H1 (cell line): ENCODE results near the gene ZBTB20. TPM values are rescaled to one million over a fixed set of nuclear protein-coding genes. Genes with fewer than 3 reads are reported as not detected.

Source experiments
- CTCF ChIA-PET: fragments of 300-600 bp; sonication (Branson Sonifier 250); formaldehyde crosslinking; loops from one replicate; lab custom pipeline; 2021; ENCODE audit not compliant: partially characterized antibody; lab: Charles Lee
- POLR2A ChIA-PET: fragments of 300-600 bp; sonication (Branson Sonifier 250); formaldehyde crosslinking; loops from one replicate; lab custom pipeline; 2021; ENCODE audit warnings: inconsistent platforms; ENCODE audit not compliant: partially characterized antibody; lab: Charles Lee
- DNase-seq, 2 experiments: peaks; one replicate each; pipeline versions ENCODE4 v3.0.0 to v3.0.0-alpha.2; 2010 to 2022; ENCODE audit warnings: low spot score in 2 of 2, low read depth in 1 of 2, mixed read lengths in 1 of 2
- FAIRE-seq: peaks from 2 replicates; lab custom pipeline; 2011; peaks lifted over from hg19 to GRCh38; lab: Jason Lieb, UNC
- H2AFZ ChIP-seq: 2 replicates; pipeline ENCODE4 v1.8.1; 2012; ENCODE audit warnings: low read length, inconsistent platforms
- H2AK5ac ChIP-seq: 2 replicates; pipeline ENCODE4 v1.6.1; 2013; ENCODE audit warnings: low read depth, low read length
- H2BK120ac ChIP-seq: replicated peaks from 2 replicates; pipeline ENCODE3; 2013; ENCODE audit warnings: low read depth, low read length, inconsistent platforms
- H2BK12ac ChIP-seq: 2 replicates; pipeline ENCODE4 v1.6.1; 2013; ENCODE audit warnings: low read depth, low read length
- H2BK15ac ChIP-seq: 2 replicates; pipeline ENCODE4 v1.6.1; 2013; ENCODE audit warnings: low read length
- H2BK20ac ChIP-seq: 2 replicates; pipeline ENCODE4 v1.6.1; 2013; ENCODE audit warnings: low read length
- H2BK5ac ChIP-seq: 2 replicates; pipeline ENCODE4 v1.6.1; 2013; ENCODE audit warnings: low read depth, low read length
- H3K14ac ChIP-seq: 2 replicates; pipeline ENCODE4 v1.6.1; 2013; ENCODE audit warnings: inconsistent platforms; ENCODE audit not compliant: insufficient read length
- H3K18ac ChIP-seq: 2 replicates; pipeline ENCODE4 v1.6.1; 2013; ENCODE audit warnings: low read length; ENCODE audit errors: extremely low read depth
- H3K23ac ChIP-seq: 2 replicates; pipeline ENCODE4 v1.6.1; 2013; ENCODE audit warnings: inconsistent platforms; ENCODE audit not compliant: insufficient read length
- H3K23me2 ChIP-seq: 2 replicates; pipeline ENCODE4 v1.6.1; 2013; ENCODE audit warnings: low read depth, low read length
- H3K27ac ChIP-seq: 2 replicates; pipeline ENCODE4 v1.6.1; 2011; ENCODE audit warnings: low read depth, low read length, inconsistent platforms
- H3K27me3 ChIP-seq, 4 experiments: replicated peaks in 1 of 4; 1 replicate in 1 of 4; 2 replicates in 3 of 4; pipeline versions ENCODE4 v1.6.1 to v1.8.1; 2011 to 2013; ENCODE audit warnings: low read length in 3 of 4, mild to moderate bottlenecking in 3 of 4, inconsistent platforms in 2 of 4, mixed read lengths in 2 of 4, moderate library complexity in 1 of 4; ENCODE audit not compliant: control insufficient read depth in 3 of 4, insufficient read depth in 3 of 4; ENCODE audit errors: extremely low read depth in 1 of 4
- H3K36me3 ChIP-seq, 4 experiments: 2 replicates each; pipeline versions ENCODE4 v1.6.1 to v1.8.1; 2011 to 2013; ENCODE audit warnings: mild to moderate bottlenecking in 4 of 4, low read length in 3 of 4, moderate library complexity in 2 of 4, control low read depth in 1 of 4, inconsistent platforms in 1 of 4; ENCODE audit not compliant: insufficient read depth in 4 of 4, control insufficient read depth in 2 of 4
- H3K4ac ChIP-seq: replicated peaks from 2 replicates; pipeline ENCODE3; 2013; ENCODE audit warnings: low read length, low read depth, mixed read lengths, inconsistent platforms; ENCODE audit not compliant: insufficient read length
- H3K4me1 ChIP-seq, 4 experiments: replicated peaks in 1 of 4; 1 replicate in 1 of 4; 2 replicates in 3 of 4; pipeline versions ENCODE4 v1.6.1 to v1.8.1; 2011 to 2013; ENCODE audit warnings: low read length in 3 of 4, inconsistent platforms in 2 of 4, mixed read lengths in 1 of 4; ENCODE audit not compliant: insufficient read depth in 4 of 4, control insufficient read depth in 3 of 4
- H3K4me2 ChIP-seq, 2 experiments: 2 replicates each; pipeline versions ENCODE4 v1.6.1 to v1.8.1; 2011 to 2013; ENCODE audit warnings: low read depth in 2 of 2, low read length in 2 of 2, control low read depth in 1 of 2, inconsistent platforms in 1 of 2, mild to moderate bottlenecking in 1 of 2; ENCODE audit not compliant: insufficient read depth in 1 of 2
- H3K4me3 ChIP-seq, 4 experiments: fragments of 200-600, 300-600 bp in 1 of 4; sonication (generic), shearing (Covaris generic), sonication (Bioruptor Twin) in 1 of 4; 2 replicates each; pipeline versions ENCODE4 v1.5.1 to v1.8.1; 2011 to 2016; ENCODE audit warnings: low read length in 4 of 4, low read depth in 3 of 4, control low read depth in 2 of 4, inconsistent platforms in 2 of 4, mild to moderate bottlenecking in 2 of 4, mixed read lengths in 1 of 4, moderate library complexity in 1 of 4; ENCODE audit not compliant: insufficient read depth in 2 of 4; ENCODE audit errors: extremely low read depth in 1 of 4
- H3K56ac ChIP-seq: replicated peaks from 2 replicates; pipeline ENCODE3; 2013; ENCODE audit warnings: low read depth, mild to moderate bottlenecking, mixed read lengths, low read length, inconsistent platforms; ENCODE audit not compliant: insufficient read length
- H3K79me1 ChIP-seq: 2 replicates; pipeline ENCODE4 v1.6.1; 2013; ENCODE audit warnings: low read depth, low read length, control low read depth
- H3K79me2 ChIP-seq, 2 experiments: 2 replicates each; pipeline versions ENCODE4 v1.6.1 to v1.8.1; 2012 to 2013; ENCODE audit warnings: low read length in 2 of 2, mild to moderate bottlenecking in 2 of 2, inconsistent platforms in 1 of 2; ENCODE audit not compliant: insufficient read depth in 2 of 2, control insufficient read depth in 1 of 2
- H3K9ac ChIP-seq, 4 experiments: replicated peaks in 1 of 4; 1 replicate in 1 of 4; 2 replicates in 3 of 4; pipeline versions ENCODE4 v1.6.1 to v1.8.1; 2011 to 2013; ENCODE audit warnings: low read depth in 3 of 4, low read length in 3 of 4, control low read depth in 2 of 4, mild to moderate bottlenecking in 2 of 4, moderate library complexity in 2 of 4, inconsistent platforms in 1 of 4; ENCODE audit errors: extremely low read depth in 1 of 4
- H3K9me3 ChIP-seq, 2 experiments: 2 replicates each; pipeline versions ENCODE4 v1.6.1 to v1.8.1; 2012 to 2013; ENCODE audit warnings: mild to moderate bottlenecking in 2 of 2, moderate library complexity in 2 of 2, control low read depth in 1 of 2, inconsistent platforms in 1 of 2, low read depth in 1 of 2, low read length in 1 of 2, mixed read lengths in 1 of 2; ENCODE audit not compliant: insufficient read depth in 2 of 2
- H4K20me1 ChIP-seq, 2 experiments: replicated peaks in 1 of 2; 2 replicates each; pipeline versions ENCODE3 to v1.8.1; 2011 to 2013; ENCODE audit warnings: inconsistent platforms in 2 of 2, low read length in 2 of 2, mild to moderate bottlenecking in 1 of 2; ENCODE audit not compliant: insufficient read depth in 2 of 2, control insufficient read depth in 1 of 2
- H4K5ac ChIP-seq: 2 replicates; pipeline ENCODE4 v1.6.1; 2013; ENCODE audit warnings: low read length, low read depth, mixed read lengths, inconsistent platforms; ENCODE audit not compliant: insufficient read length
- H4K8ac ChIP-seq: 2 replicates; pipeline ENCODE4 v1.8.0; 2013; ENCODE audit warnings: mild to moderate bottlenecking, moderate library complexity, low read length, inconsistent platforms; ENCODE audit not compliant: insufficient read depth; ENCODE audit errors: extremely low read depth
- H4K91ac ChIP-seq: replicated peaks from 2 replicates; pipeline ENCODE3; 2013; ENCODE audit warnings: low read length, mixed read lengths, inconsistent platforms; ENCODE audit not compliant: insufficient read length
- CBX8 ChIP-seq: fragments of 300-800, 300-1000 bp; sonication (generic); IDR thresholded peaks from 2 replicates; pipeline ENCODE4 v1.7.1; 2016; ENCODE audit warnings: low read depth, low read length, borderline replicate concordance
- CHD1 ChIP-seq: IDR thresholded peaks from 2 replicates; pipeline ENCODE4 v1.6.1; 2012; ENCODE audit warnings: low read depth, low read length, improper control_type of control experiment
- CTBP2 ChIP-seq: IDR thresholded peaks from 2 replicates; pipeline ENCODE4 v1.7.0; 2011; ENCODE audit warnings: borderline replicate concordance, mild to moderate bottlenecking, moderate library complexity, mixed read lengths, low read length; ENCODE audit not compliant: insufficient read depth, insufficient read length
- EZH2 ChIP-seq: fragments of 200-600 bp; sonication (generic); IDR thresholded peaks from 2 replicates; pipeline ENCODE4 v1.7.1; 2012; ENCODE audit warnings: low read depth, mild to moderate bottlenecking, moderate library complexity, low read length, inconsistent platforms; ENCODE audit not compliant: severe bottlenecking
- FOSL1 ChIP-seq: IDR thresholded peaks from 2 replicates; pipeline ENCODE4 v1.6.1; 2011; ENCODE audit warnings: mild to moderate bottlenecking, low read depth, low read length, moderate library complexity; ENCODE audit not compliant: insufficient read depth
- RNF2 ChIP-seq: fragments of 200-900, 300-1000 bp; sonication (generic); IDR thresholded peaks from 2 replicates; pipeline ENCODE4 v1.7.1; 2016; ENCODE audit warnings: borderline replicate concordance, low read depth, mild to moderate bottlenecking, antibody characterized with exemption, low read length; ENCODE audit not compliant: poor library complexity, severe bottlenecking; ENCODE audit errors: missing control alignments
- RXRA ChIP-seq: IDR thresholded peaks from 2 replicates; pipeline ENCODE4 v1.6.1; 2011; ENCODE audit warnings: low read depth, mild to moderate bottlenecking, low read length, moderate library complexity; ENCODE audit not compliant: insufficient read depth
- SUZ12 ChIP-seq: fragments of 200-600 bp; sonication (generic); IDR thresholded peaks from 2 replicates; pipeline ENCODE4 v1.6.1; 2012; ENCODE audit warnings: mild to moderate bottlenecking, inconsistent platforms, low read length, moderate library complexity, mixed read lengths
- TAF7 ChIP-seq: optimal IDR thresholded peaks from 2 replicates; pipeline ENCODE3; 2011; ENCODE audit warnings: low read depth, mild to moderate bottlenecking, inconsistent platforms, low read length, moderate library complexity, borderline replicate concordance
- TEAD4 ChIP-seq: IDR thresholded peaks from 2 replicates; pipeline ENCODE4 v1.6.1; 2012; ENCODE audit warnings: low read depth, low read length, inconsistent platforms, mixed read lengths
- WGBS, 2 experiments: shearing (Covaris generic) in 1 of 2; methylation state at CpG; one replicate each; pipeline versions ENCODE4 v1.1.6 to v1.1.7; 2013 to 2015; ENCODE audit warnings: low lambda C conversion rate in 2 of 2, mixed read lengths in 2 of 2, inconsistent platforms in 1 of 2, low coverage in 1 of 2, missing lambda C conversion rate in 1 of 2; ENCODE audit not compliant: insufficient replicate concordance in 2 of 2, insufficient coverage in 1 of 2, insufficient read length in 1 of 2; ENCODE audit errors: extremely low coverage in 1 of 2, missing lambda C conversion rate in 1 of 2; 5-methylcytosine and 5-hydroxymethylcytosine counted together
- polyA plus RNA-seq, 7 experiments: library from polyadenylated mRNA; depleted of rRNA in 3 of 7; stranded (reverse) in 5 of 7; unstranded in 2 of 7; fragments of >200 nt in 5 of 7; fragments of 200-250 nt in 2 of 7; gene quantifications; 1 replicate in 5 of 7; 2 replicates in 1 of 7; 4 replicates in 1 of 7; pipeline versions ENCODE4 v1.2.1 to v1.2.3, GENCODE V29; 2011 to 2013; ENCODE audit warnings: missing spikeins in 2 of 7, mixed read lengths in 2 of 7
- total RNA-seq: library from RNA; stranded (reverse); fragmentation: NEBNext Ultra II Directional; extraction: Animal tissue kit (Norgen Biotek cat#: 25700); gene quantifications from 2 replicates; pipeline ENCODE4 v1.2.1, GENCODE V29; 2021
- TF ChIP-seq, protein P1 (sequence below): IDR thresholded peaks from 2 replicates; pipeline ENCODE4 v1.6.1; 2011; ENCODE audit warnings: low read length, improper control_type of control experiment

The ZBTB20 gene
- total and polyA plus RNA-seq, 2 of the 8 experiments (the other 6 are each of a cell fraction or from before 2014, with no cell fraction given): 0.35 to 1.3 TPM

DNA sequence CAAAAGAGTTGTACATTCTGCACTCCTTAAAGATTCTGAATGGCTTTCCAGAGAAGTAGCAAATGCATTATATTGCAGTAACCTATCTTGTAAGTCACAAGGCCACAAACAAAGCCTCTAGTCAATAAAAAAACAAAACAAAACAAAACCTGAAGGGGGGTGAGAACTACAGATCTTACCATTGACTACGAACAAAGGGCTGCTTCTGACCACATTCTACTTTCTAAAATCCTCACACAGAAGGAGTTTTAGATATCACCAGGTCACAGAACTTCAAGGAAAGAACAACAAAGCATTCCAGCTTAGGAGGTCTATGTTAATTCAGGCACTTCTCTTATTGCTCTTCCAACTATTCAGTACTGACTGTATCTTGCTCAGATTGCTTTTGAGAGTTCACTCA lies 343.0 kb downstream of the ZBTB20 start:
- Histone ChIP-seq H3K27me3 (no peaks in the 10 kb centered on the region), H3K18ac (no peak overlapping the region), H3K4ac (no peak overlapping the region), H4K5ac (no peak overlapping the region), H2BK5ac (no peak overlapping the region), H3K23me2 (no peaks in the 10 kb centered on the region; the same call in 1 of the 2 replicates), H3K14ac (no peak overlapping the region), H3K9ac (no peak overlapping the region), H2AK5ac (no peak overlapping the region), H4K91ac (no peak overlapping the region), H3K4me3 (no peak overlapping the region), H3K36me3 (no peaks in the 10 kb centered on the region), H3K56ac (no peak overlapping the region), H3K4me2 (no peak overlapping the region), H3K79me2 (no peaks in the 10 kb centered on the region), H3K79me1 (no peaks in the 10 kb centered on the region), H3K9me3 (no peaks in the 10 kb centered on the region), H3K4me1 (peaks cover 0 to 2% (median 0%) of the 10 kb centered on the region in 4 experiments; a peak in 1 of 7 replicates), H3K23ac (no peak overlapping the region), H2BK15ac (no peak overlapping the region), H3K27ac (no peak overlapping the region), H2AFZ (no peak overlapping the region), H4K20me1 (no peaks in the 10 kb centered on the region), H4K8ac (no peak overlapping the region), H2BK12ac (no peak overlapping the region), H2BK20ac (no peak overlapping the region), H2BK120ac (no peak overlapping the region)
- POLR2A ChIA-PET: no interaction called here
- CTCF ChIA-PET: no interaction called here
- FAIRE-seq: peak; percentile 19
- DNase-seq: no peak
- 79% methylated on average over 1 of the region's 1 CpG; no CpG with 5 or more reads in 1 of the 2 experiments for WGBS, 2 experiments
- no peak for TF ChIP-seq CTBP2
- no peak for TF ChIP-seq FOSL1
- TF ChIP-seq CHD1: no peak
- no peak for TF ChIP-seq SUZ12
- no peak for TF ChIP-seq RNF2
- no peak for TF ChIP-seq RXRA
- no peak for TF ChIP-seq TAF7
- no peak for TF ChIP-seq EZH2
- no peak for TF ChIP-seq TEAD4
- TF ChIP-seq CBX8: no peak
- TF ChIP-seq, protein P1, sequence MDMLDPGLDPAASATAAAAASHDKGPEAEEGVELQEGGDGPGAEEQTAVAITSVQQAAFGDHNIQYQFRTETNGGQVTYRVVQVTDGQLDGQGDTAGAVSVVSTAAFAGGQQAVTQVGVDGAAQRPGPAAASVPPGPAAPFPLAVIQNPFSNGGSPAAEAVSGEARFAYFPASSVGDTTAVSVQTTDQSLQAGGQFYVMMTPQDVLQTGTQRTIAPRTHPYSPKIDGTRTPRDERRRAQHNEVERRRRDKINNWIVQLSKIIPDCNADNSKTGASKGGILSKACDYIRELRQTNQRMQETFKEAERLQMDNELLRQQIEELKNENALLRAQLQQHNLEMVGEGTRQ: no peak
